Prostate gland (tissue), 2 donors: ENCODE data around the gene SERINC5. TPM values are rescaled to one million over a fixed set of nuclear protein-coding genes. Genes with fewer than 3 reads are reported as not detected.
A peak's percentile ranks its signal among the peaks of the same experiment; 100 is the strongest.
"Not testable (repeated sequence)": the region's sequence is repeated elsewhere in the genome, so short reads cannot be mapped to it uniquely, and the experiment has no call there.

ENCODE experiments used
- DNase-seq: peaks from one replicate; pipeline ENCODE4 v3.0.0-alpha.2; 2019; ENCODE audit warnings: low spot score
- H3K27ac ChIP-seq, 2 donors: fragments of 200-600 bp; sonication (generic); 2 replicates each; pipeline ENCODE4 v1.5.1; 2017 to 2019
- H3K27me3 ChIP-seq: fragments of 200-600 bp; sonication (generic); replicated peaks from 2 replicates; pipeline ENCODE4 v1.5.1; 2019; ENCODE audit not compliant: insufficient read depth
- H3K36me3 ChIP-seq, 2 donors: fragments of 200-600 bp; sonication (generic); 1 replicate in 1 of 2; 2 replicates in 1 of 2; pipeline versions ENCODE4 v1.5.1 to v1.8.1; 2017 to 2019
- H3K4me1 ChIP-seq: fragments of 200-600 bp; sonication (generic); replicated peaks from 2 replicates; pipeline ENCODE4 v1.5.1; 2019
- H3K4me3 ChIP-seq, 2 donors: fragments of 200-600 bp; sonication (generic); 2 replicates each; pipeline ENCODE4 v1.5.1; 2017 to 2019
- H3K9me3 ChIP-seq: fragments of 200-600 bp; sonication (generic); 2 replicates; pipeline ENCODE4 v1.5.1; 2017
- CTCF ChIP-seq, 4 experiments: fragments of 200-600 bp in 2 of 4; fragments of 450-650 bp in 2 of 4; sonication (generic) in 2 of 4; IDR thresholded peaks; 1 replicate in 3 of 4; 2 replicates in 1 of 4; pipeline ENCODE4 v1.5.1; 2016 to 2019; ENCODE audit warnings: antibody characterized with exemption in 4 of 4, mild to moderate bottlenecking in 2 of 4, moderate library complexity in 2 of 4
- POLR2A ChIP-seq: fragments of 450-650 bp; IDR thresholded peaks from one replicate; pipeline ENCODE4 v1.6.1; 2016; ENCODE audit warnings: antibody characterized with exemption, mild to moderate bottlenecking
- POLR2AphosphoS5 ChIP-seq: sonication (generic); formaldehyde crosslinking; IDR thresholded peaks from one replicate; pipeline ENCODE4 v1.6.1; 2017; ENCODE audit warnings: antibody characterized with exemption
- WGBS: methylation state at CpG from one replicate; pipeline ENCODE4 v1.1.5; 2018; 5-methylcytosine and 5-hydroxymethylcytosine counted together
- intact Hi-C: fragments of 100-400 bp; cut with DNase I; formaldehyde crosslinking; loops from one replicate; pipeline ENCODE4 v1.14.2; 2022
- total RNA-seq, 2 donors: library from RNA; depleted of rRNA; stranded (reverse); fragments of >200 nt; gene quantifications; one replicate each; pipeline ENCODE4 v1.1.0, GENCODE V29; 2016

Gene SERINC5
- total RNA-seq, 2 donors from 2014 or later: 127 to 205 TPM

DNA sequence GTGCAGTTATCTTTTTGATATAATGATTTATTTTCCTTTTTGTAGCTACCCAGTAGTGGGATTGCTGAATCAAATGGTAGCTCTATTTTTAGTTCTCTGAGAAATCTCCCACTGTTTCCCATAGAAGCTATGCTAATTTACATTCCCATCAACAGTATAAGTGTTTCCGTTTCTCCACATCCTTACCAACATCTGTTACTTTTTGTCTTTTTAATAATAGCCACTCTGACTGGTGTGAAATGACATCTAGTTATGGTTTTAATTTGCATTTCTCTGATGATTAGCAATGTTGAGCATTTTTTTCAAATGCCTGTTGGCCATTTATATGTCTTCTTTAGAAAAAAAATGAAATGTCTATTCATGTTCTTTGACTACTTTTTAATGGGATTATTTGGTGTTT lies 94.7 kb downstream of the SERINC5 start:
- Histone ChIP-seq H3K4me1 (peaks cover 4% of the 10 kb centered on the region), H3K27ac (no peak overlapping the region), H3K9me3 (no peaks in the 10 kb centered on the region), H3K4me3 (no peak overlapping the region), H3K36me3 (no peaks in the 10 kb centered on the region), H3K27me3 (no peaks in the 10 kb centered on the region)
- intact Hi-C loops: no loop called here
- no peak for DNase-seq
- 97% methylated on average over 1 of the region's 1 CpG for WGBS
- TF ChIP-seq POLR2A (no peak), POLR2AphosphoS5 (no peak), CTCF (IDR thresholded peaks at IDR 0.05) (no peak)

GRCh38 chr5:80160242-80160641 lies 95.6 kb downstream of the SERINC5 start:
- Histone ChIP-seq H3K27me3 (no peaks in the 10 kb centered on the region), H3K27ac (no peak overlapping the region), H3K36me3 (no peaks in the 10 kb centered on the region), H3K4me1 (peaks cover 3% of the 10 kb centered on the region), H3K4me3 (no peak overlapping the region), H3K9me3 (no peaks in the 10 kb centered on the region)
- WGBS: 80% methylated on average over 3 of the region's 3 CpGs
- intact Hi-C loops: no loop called here
- TF ChIP-seq POLR2A (no peak), POLR2AphosphoS5 (no peak), CTCF (IDR thresholded peaks at IDR 0.05) (no peak)
- no peak for DNase-seq

GRCh38 chr5:80159133-80159815 lies 96.6 kb downstream of the SERINC5 start:
- Histone ChIP-seq H3K36me3 (no peaks in the 10 kb centered on the region), H3K4me3 (no peak overlapping the region), H3K9me3 (no peaks in the 10 kb centered on the region), H3K27me3 (no peaks in the 10 kb centered on the region), H3K4me1 (no peaks in the 10 kb centered on the region), H3K27ac (no peak overlapping the region)
- TF ChIP-seq POLR2AphosphoS5 (no peak), POLR2A (no peak), CTCF (IDR thresholded peaks at IDR 0.05) (no peak)
- no peak for DNase-seq
- intact Hi-C loops: no loop called here
- WGBS: 86% methylated on average over 3 of the region's 3 CpGs

DNA sequence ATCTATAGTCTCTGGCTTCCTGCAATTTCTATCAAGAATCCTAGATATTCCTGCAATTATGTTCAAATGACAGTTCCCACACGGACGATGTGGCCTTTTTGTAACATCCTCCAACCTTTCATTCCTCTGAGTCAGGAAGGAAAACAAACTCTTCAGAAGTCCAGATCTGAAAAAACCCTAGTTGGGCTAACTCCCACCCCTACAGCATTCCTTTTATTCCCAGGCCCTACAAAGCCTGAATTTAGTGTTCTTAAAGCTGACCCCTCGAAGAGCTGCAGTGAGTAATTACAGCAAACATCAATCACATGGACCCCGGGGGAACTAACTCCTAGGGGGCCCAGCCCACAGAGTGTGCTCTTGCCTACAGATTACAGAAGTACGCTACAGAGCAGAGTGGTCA lies 99.7 kb downstream of the SERINC5 start:
- no peak for DNase-seq
- intact Hi-C loops: no loop called here
- H3K27ac ChIP-seq: no peak overlapping the region
- 56% methylated on average over 5 of the region's 5 CpGs for WGBS
- H3K9me3 ChIP-seq: no peaks in the 10 kb centered on the region
- TF ChIP-seq POLR2AphosphoS5 (no peak), POLR2A (no peak), CTCF (IDR thresholded peaks at IDR 0.05) (no peak)
- H3K4me1 ChIP-seq: peaks cover 8% of the 10 kb centered on the region
- no peaks in the 10 kb centered on the region for H3K27me3 ChIP-seq
- no peaks in the 10 kb centered on the region for H3K36me3 ChIP-seq
- H3K4me3 ChIP-seq: no peak overlapping the region

GRCh38 chr5:80154749-80155148 lies 101.1 kb downstream of the SERINC5 start:
- intact Hi-C loops: no loop called here
- H3K27ac ChIP-seq: peak overlapping the region in 1 of 2 donors; percentile 29
- TF ChIP-seq POLR2AphosphoS5: no peak
- no peak for TF ChIP-seq CTCF (IDR thresholded peaks at IDR 0.05)
- TF ChIP-seq POLR2A: no peak
- H3K4me1 ChIP-seq: peaks cover 8% of the 10 kb centered on the region
- 89% methylated on average over 4 of the region's 4 CpGs for WGBS
- H3K4me3 ChIP-seq: no peak overlapping the region
- H3K27me3 ChIP-seq: no peaks in the 10 kb centered on the region
- no peak for DNase-seq
- H3K36me3 ChIP-seq: no peaks in the 10 kb centered on the region
- H3K9me3 ChIP-seq: no peaks in the 10 kb centered on the region

- H3K4me3 ChIP-seq, H3K9me3 ChIP-seq, H3K36me3 ChIP-seq, DNase-seq, intact Hi-C loops, H3K4me1 ChIP-seq, H3K27me3 ChIP-seq: not testable (repeated sequence)
- 81% methylated on average over 8 of the region's 8 CpGs for WGBS
- peak overlapping the region in 1 of 2 donors; percentile 29 for H3K27ac ChIP-seq
Measured at GRCh38 chr5:80154289-80154688, 101.6 kb downstream of the SERINC5 start.
